GM12865 (cell line): Measurements from ENCODE around the gene ARHGEF39.

ENCODE experiments used
- DNase-seq: peaks from one replicate; pipeline ENCODE4 v3.0.0; 2010; ENCODE audit warnings: low read depth
- H3K4me3 ChIP-seq: 2 replicates; pipeline ENCODE4 v1.5.1; 2011; ENCODE audit warnings: mild to moderate bottlenecking, low read depth, low read length, control low read depth
- CTCF ChIP-seq: IDR thresholded peaks from 2 replicates; pipeline ENCODE4 v1.5.1; 2011; ENCODE audit warnings: low read length, control low read depth, low read depth, inconsistent platforms; ENCODE audit not compliant: insufficient read depth; ENCODE audit errors: missing control alignments

ARHGEF39 gene

GRCh38 chr9:35700942-35701341 is 35.9 kb upstream of the ARHGEF39 start:
- no peak for TF ChIP-seq CTCF
- no peak overlapping the region for H3K4me3 ChIP-seq
- DNase-seq, result no peak

GRCh38 chr9:35700031-35700430 is 35.0 kb upstream of the ARHGEF39 start:
- DNase-seq, result no peak
- TF ChIP-seq CTCF, result no peak
- no peak overlapping the region for H3K4me3 ChIP-seq

- DNase-seq, result no peak
- H3K4me3 ChIP-seq, result no peak overlapping the region
- no peak for TF ChIP-seq CTCF
Observed at GRCh38 chr9:35698231-35698630, 33.2 kb upstream of the ARHGEF39 start.

- TF ChIP-seq CTCF, result no peak
- H3K4me3 ChIP-seq, result no peak overlapping the region
- DNase-seq, result no peak
Observed at GRCh38 chr9:35697486-35697885, 32.5 kb upstream of the ARHGEF39 start.

- TF ChIP-seq CTCF, result peak; percentile 93
- H3K4me3 ChIP-seq, result no peak overlapping the region
- peak; percentile 75 for DNase-seq
Observed at GRCh38 chr9:35696520-35697215, 31.7 kb upstream of the ARHGEF39 start.

GRCh38 chr9:35695943-35696401 is 31.0 kb upstream of the ARHGEF39 start:
- TF ChIP-seq CTCF, result no peak
- no peak for DNase-seq
- H3K4me3 ChIP-seq, result no peak overlapping the region

- no peak for TF ChIP-seq CTCF
- H3K4me3 ChIP-seq, result no peak overlapping the region
- DNase-seq, result no peak
Observed at GRCh38 chr9:35691757-35692301, 26.8 kb upstream of the ARHGEF39 start.
